ENCODE measurements around the gene SLC17A1. TPM values are rescaled to one million over a fixed set of nuclear protein-coding genes. Genes with fewer than 3 reads are reported as not detected.

The SLC17A1 gene
- total RNA-seq, 4 donors from 2014 or later, result not detected

DNA sequence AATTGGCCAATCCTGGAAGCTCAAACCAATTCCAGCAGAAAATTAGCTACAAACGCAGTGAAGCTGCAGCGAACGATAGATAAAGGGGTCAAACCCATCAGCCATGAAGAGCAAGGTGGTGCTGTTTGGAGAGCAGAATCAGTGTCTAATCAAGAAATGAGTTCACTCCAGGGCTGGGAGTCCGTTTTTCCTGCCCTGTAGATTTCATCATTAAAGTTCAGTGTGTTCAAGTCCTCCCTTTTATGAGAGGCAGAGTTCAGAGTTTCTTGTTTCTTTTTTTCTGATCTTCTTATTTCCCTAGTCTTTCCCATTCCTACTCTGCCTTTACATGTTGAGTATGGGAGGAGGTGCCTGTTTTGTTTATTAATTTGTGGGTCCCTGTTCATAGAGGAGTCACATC lies 30.4 kb downstream of the SLC17A1 start:
- intact Hi-C loops (cut with DNase I; ENCODE audit: low total_unique reads), result no loop called here
- Histone ChIP-seq H3K27ac (no peak overlapping the region), H3K4me3 (no peak overlapping the region), H3K4me1 (no peaks in the 10 kb centered on the region), H3K9me3 (peaks cover 0 to 3% of the 10 kb centered on the region in 2 donors), H3K36me3 (no peaks in the 10 kb centered on the region), H3K27me3 (no peaks in the 10 kb centered on the region)
- WGBS, 2 donors (ENCODE audit: low coverage in 1 of 2), result 33 to 80% methylated on average over 1 to 4 of the region's 4 CpGs
- in situ Hi-C loops (cut with MboI; ENCODE audit: low pct_ligation_motif_present in 1 of 4, low pct_unique_long_range_greater_than_20kb in 1 of 4, low sequenced_read_pairs in 3 of 4), result no loop called here
- TF ChIP-seq, protein P1, sequence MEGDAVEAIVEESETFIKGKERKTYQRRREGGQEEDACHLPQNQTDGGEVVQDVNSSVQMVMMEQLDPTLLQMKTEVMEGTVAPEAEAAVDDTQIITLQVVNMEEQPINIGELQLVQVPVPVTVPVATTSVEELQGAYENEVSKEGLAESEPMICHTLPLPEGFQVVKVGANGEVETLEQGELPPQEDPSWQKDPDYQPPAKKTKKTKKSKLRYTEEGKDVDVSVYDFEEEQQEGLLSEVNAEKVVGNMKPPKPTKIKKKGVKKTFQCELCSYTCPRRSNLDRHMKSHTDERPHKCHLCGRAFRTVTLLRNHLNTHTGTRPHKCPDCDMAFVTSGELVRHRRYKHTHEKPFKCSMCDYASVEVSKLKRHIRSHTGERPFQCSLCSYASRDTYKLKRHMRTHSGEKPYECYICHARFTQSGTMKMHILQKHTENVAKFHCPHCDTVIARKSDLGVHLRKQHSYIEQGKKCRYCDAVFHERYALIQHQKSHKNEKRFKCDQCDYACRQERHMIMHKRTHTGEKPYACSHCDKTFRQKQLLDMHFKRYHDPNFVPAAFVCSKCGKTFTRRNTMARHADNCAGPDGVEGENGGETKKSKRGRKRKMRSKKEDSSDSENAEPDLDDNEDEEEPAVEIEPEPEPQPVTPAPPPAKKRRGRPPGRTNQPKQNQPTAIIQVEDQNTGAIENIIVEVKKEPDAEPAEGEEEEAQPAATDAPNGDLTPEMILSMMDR (IDR thresholded peaks at IDR 0.05), result no peak
- no peak for DNase-seq

DNA sequence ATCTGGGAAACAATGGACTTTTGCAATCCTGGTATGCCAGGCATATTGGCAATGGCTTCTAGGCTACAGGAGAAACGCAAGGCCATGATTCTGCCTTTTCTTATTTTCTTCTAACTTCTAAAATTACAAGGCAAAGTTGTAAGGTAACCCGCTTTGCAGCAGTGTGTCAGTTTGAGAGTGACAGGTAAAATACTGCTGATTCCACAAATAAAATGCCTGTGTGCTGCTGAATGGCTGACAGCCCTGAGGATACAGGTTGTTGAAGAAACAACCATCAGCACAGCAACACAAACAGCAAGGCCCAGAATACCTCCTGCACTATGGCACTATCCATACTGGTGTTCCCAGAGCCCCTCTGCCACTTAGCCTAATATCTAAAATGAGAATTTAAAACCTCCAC lies 37.1 kb downstream of the SLC17A1 start:
- TF ChIP-seq EP300 (IDR thresholded peaks at IDR 0.05; ENCODE audit: low read depth), result no peak
- TF ChIP-seq, protein P1 (IDR thresholded peaks at IDR 0.05), result no peak
- no peak for TF ChIP-seq POLR2AphosphoS5 (IDR thresholded peaks at IDR 0.05)
- no peak for TF ChIP-seq POLR2A (IDR thresholded peaks at IDR 0.05)
- Histone ChIP-seq H3K27me3 (no peaks in the 10 kb centered on the region), H3K4me3 (no peak overlapping the region), H3K9me3 (no peaks in the 10 kb centered on the region), H3K4me1 (no peaks in the 10 kb centered on the region), H3K36me3 (no peaks in the 10 kb centered on the region), H3K27ac (no peak overlapping the region)
- intact Hi-C loops (cut with DNase I; ENCODE audit: low total_unique reads) (no loop called here), in situ Hi-C loops (cut with MboI; ENCODE audit: low pct_ligation_motif_present in 1 of 4, low pct_unique_long_range_greater_than_20kb in 1 of 4, low sequenced_read_pairs in 3 of 4) (no loop called here)
- 87 to 92% methylated on average over 2 of the region's 2 CpGs for WGBS, 2 donors (ENCODE audit: low coverage in 1 of 2)
- DNase-seq, result no peak

DNA sequence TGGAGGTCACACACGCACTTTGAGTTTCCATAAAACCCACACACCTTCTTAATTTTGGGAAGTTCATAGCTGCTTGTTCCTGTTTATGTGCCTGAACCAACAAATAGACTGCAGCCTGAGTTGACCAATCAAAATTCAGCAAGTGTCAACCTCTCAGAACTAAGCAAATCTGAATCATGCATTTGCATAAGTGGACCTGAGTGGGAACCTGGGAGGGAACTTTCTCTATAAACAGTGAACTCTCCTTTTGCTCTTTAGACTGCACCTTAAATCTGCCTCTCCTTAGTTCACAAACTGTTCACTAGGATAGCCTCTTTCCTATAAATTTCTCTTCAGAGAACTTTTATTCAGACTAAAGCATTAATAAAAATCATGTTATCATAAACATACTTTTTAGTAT lies 37.9 kb downstream of the SLC17A1 start:
- H3K9me3 ChIP-seq, result no peaks in the 10 kb centered on the region
- 95% methylated on average over 1 of the region's 1 CpG; no CpG with 5 or more reads in 1 of the 2 donors for WGBS, 2 donors (ENCODE audit: low coverage in 1 of 2)
- no peak overlapping the region for H3K27ac ChIP-seq
- no peak overlapping the region for H3K4me3 ChIP-seq
- H3K36me3 ChIP-seq, result no peaks in the 10 kb centered on the region
- DNase-seq, result no peak
- H3K4me1 ChIP-seq, result no peaks in the 10 kb centered on the region
- no peak for TF ChIP-seq POLR2A (IDR thresholded peaks at IDR 0.05)
- TF ChIP-seq, protein P1 (IDR thresholded peaks at IDR 0.05), result no peak
- no peak for TF ChIP-seq POLR2AphosphoS5 (IDR thresholded peaks at IDR 0.05)
- TF ChIP-seq EP300 (IDR thresholded peaks at IDR 0.05; ENCODE audit: low read depth), result no peak
- H3K27me3 ChIP-seq, result no peaks in the 10 kb centered on the region
- intact Hi-C loops (cut with DNase I; ENCODE audit: low total_unique reads) (no loop called here), in situ Hi-C loops (cut with MboI; ENCODE audit: low pct_ligation_motif_present in 1 of 4, low pct_unique_long_range_greater_than_20kb in 1 of 4, low sequenced_read_pairs in 3 of 4) (no loop called here)

DNA sequence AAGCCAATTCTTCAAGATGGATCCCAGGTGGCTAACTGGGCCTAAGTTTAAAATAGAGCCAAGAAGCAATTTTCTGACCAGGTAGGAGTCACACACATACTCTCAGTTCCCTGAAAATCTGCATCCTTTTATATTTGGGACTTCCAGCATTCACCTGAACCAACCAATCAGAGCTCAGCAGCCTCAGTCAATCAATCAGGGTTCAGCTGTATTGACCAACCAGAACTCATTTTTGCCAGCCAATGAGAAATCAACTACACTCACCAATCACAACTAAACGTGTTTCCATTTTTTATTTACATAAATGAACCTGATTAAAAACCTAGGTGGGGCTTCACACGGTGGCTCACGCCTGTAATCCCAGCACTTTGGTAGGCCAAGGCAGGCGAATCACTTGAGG lies 39.8 kb downstream of the SLC17A1 start:
- H3K27me3 ChIP-seq, result no peaks in the 10 kb centered on the region
- 65 to 84% methylated on average over 2 to 4 of the region's 4 CpGs for WGBS, 2 donors (ENCODE audit: low coverage in 1 of 2)
- no peaks in the 10 kb centered on the region for H3K36me3 ChIP-seq
- no peak for DNase-seq
- H3K27ac ChIP-seq, result no peak overlapping the region
- intact Hi-C loops (cut with DNase I; ENCODE audit: low total_unique reads), result no loop called here
- no peaks in the 10 kb centered on the region for H3K4me1 ChIP-seq
- in situ Hi-C loops (cut with MboI; ENCODE audit: low pct_ligation_motif_present in 1 of 4, low pct_unique_long_range_greater_than_20kb in 1 of 4, low sequenced_read_pairs in 3 of 4), result no loop called here
- H3K4me3 ChIP-seq, result no peak overlapping the region
- TF ChIP-seq POLR2A (IDR thresholded peaks at IDR 0.05) (no peak), POLR2AphosphoS5 (IDR thresholded peaks at IDR 0.05) (no peak), EP300 (IDR thresholded peaks at IDR 0.05; ENCODE audit: low read depth) (no peak)
- TF ChIP-seq, protein P1 (IDR thresholded peaks at IDR 0.05), result no peak
- no peaks in the 10 kb centered on the region for H3K9me3 ChIP-seq
